MM.1S (cell line): ENCODE data around the gene VGLL4.

Experiments
- EZH2 ChIP-seq: fragments of 300-600 bp; sonication (generic); optimal IDR thresholded peaks from 2 replicates; pipeline ENCODE3; 2017; ENCODE audit warnings: low read depth, mild to moderate bottlenecking, antibody characterized with exemption, low read length, mixed read lengths
- TF ChIP-seq, protein P1 (sequence below): fragments of 300-600 bp; sonication (generic); IDR thresholded peaks from 2 replicates; pipeline ENCODE4 v1.5.1; 2016; ENCODE audit warnings: antibody characterized with exemption, low read length, mixed read lengths

DNA sequence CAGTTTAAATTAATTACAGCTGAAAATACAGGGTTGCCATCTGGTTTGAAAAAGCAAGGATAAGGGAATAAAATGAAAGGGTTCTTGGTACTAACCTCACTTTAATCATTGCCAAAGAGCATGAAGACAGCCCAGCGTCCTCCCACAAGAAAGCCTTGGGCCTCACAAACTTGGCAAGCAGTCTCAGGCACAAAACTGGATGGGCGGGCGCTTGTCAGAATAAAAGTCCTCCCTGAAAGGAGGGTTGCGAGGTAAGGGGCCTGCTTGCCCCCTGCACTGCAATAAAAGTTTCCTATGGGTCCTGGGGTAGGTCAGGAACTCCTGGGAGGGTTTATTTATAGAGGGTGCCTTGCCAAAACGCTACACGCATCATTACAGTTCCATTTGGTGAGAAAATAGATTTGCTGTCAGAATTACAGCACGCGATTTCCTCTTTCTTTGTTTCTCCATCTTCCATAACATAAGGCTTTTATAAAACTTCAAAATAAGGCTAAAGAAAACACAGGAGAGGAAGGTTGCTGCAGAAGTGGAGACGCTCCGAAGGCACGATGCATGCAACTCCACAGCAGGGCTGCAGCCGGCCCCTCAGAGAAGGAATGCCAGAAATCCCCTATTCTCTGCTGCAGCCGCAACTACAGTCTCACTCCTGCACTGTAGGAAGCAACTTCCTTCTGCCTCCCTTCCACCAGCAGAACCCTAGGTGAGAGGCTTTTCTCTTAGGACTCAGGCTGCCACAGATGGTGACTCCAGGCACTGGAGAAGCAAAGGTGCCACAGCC, 61.3 kb downstream of the VGLL4 start:
- TF ChIP-seq, protein P1, sequence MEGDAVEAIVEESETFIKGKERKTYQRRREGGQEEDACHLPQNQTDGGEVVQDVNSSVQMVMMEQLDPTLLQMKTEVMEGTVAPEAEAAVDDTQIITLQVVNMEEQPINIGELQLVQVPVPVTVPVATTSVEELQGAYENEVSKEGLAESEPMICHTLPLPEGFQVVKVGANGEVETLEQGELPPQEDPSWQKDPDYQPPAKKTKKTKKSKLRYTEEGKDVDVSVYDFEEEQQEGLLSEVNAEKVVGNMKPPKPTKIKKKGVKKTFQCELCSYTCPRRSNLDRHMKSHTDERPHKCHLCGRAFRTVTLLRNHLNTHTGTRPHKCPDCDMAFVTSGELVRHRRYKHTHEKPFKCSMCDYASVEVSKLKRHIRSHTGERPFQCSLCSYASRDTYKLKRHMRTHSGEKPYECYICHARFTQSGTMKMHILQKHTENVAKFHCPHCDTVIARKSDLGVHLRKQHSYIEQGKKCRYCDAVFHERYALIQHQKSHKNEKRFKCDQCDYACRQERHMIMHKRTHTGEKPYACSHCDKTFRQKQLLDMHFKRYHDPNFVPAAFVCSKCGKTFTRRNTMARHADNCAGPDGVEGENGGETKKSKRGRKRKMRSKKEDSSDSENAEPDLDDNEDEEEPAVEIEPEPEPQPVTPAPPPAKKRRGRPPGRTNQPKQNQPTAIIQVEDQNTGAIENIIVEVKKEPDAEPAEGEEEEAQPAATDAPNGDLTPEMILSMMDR, result no peak
- no peak for TF ChIP-seq EZH2
